ENCODE measurements around the gene MSS51.

DNA sequence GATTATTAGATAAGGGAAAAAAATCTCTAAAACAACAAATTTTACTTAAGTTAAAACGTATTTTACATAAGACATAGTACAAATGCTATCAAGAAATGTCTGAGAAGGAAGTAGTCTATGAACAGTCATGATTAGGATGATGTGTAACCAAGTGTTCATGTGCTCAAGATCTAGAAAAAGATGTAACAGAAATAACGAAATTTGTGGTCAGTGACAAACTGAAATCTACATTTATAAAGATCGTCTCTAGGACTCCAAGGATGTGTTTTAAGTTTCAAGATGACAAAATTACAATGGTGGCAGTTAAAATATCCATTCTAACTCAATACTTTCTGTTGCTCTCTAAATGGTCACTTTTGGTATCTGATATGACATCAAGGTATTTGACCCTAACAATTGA, 45.3 kb upstream of the MSS51 start:
- TF ChIP-seq CTCF (conservative IDR thresholded peaks at IDR 0.05): no peak
- no peak for TF ChIP-seq ZFX (IDR thresholded peaks at IDR 0.05)
